ENCODE measurements around the gene RGS11. TPM values are rescaled to one million over a fixed set of nuclear protein-coding genes. Genes with fewer than 3 reads are reported as not detected.

RGS11 gene
- total RNA-seq, 4 donors from 2014 or later = 0.88 to 4.8 (median 2.6) TPM

- 100% methylated on average over 3 of the region's 50 CpGs; no CpG with 5 or more reads in 1 of the 2 donors for WGBS, 2 donors
- TF ChIP-seq POLR2A (IDR thresholded peaks at IDR 0.05) (no peak), CTCF (IDR thresholded peaks at IDR 0.05) (no peak)
- no peak overlapping the region for H3K4me3 ChIP-seq
- no peak overlapping the region for H3K27ac ChIP-seq
- peaks cover 14 to 89% (median 30%) of the 10 kb centered on the region in 3 donors for H3K36me3 ChIP-seq
- no peaks in the 10 kb centered on the region for H3K27me3 ChIP-seq
- intact Hi-C loops (cut with DNase I) = no loop called here
- no peaks in the 10 kb centered on the region for H3K9me3 ChIP-seq
- DNase-seq = no peak
- H3K4me1 ChIP-seq = no peaks in the 10 kb centered on the region
Observed at GRCh38 chr16:290681-291405, 15.1 kb upstream of the RGS11 start.

DNA sequence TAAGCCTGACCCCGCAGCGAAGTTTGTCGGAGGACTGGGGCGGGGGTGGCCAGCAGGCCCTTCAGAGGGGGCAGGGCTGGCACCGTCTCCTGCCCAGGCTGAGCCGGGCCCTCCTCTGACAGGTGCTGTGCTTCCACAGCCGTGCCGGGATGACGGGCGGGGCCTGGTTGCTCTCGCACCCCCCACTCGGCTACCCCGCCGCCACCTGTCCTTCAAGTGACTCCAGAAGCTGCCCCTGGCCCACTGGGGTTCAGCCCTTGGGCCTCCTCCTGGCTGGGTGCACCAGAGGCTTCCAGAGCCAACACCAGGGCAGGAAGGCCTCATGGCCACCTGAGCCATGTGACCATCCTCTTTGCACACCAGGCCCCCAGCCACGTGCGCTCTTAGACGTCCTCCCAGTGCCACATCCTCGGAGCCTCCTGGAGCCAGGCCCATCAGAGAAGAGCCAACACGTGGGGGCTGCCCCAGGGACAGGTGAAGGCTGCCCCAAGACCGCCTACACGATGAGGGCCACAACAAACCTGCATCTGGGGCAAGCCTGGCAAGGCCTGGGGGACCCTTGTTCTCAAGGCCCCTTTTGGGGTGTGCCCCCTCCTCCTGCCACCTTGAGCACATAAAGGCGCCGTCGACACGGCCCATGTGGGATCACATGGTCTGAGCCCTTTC lies 14.4 kb upstream of the RGS11 start:
- Histone ChIP-seq H3K27me3 (no peaks in the 10 kb centered on the region), H3K9me3 (no peaks in the 10 kb centered on the region), H3K27ac (no peak overlapping the region), H3K4me3 (no peak overlapping the region), H3K4me1 (no peaks in the 10 kb centered on the region), H3K36me3 (peaks cover 14 to 82% (median 30%) of the 10 kb centered on the region in 3 donors)
- TF ChIP-seq POLR2A (IDR thresholded peaks at IDR 0.05) = no peak
- TF ChIP-seq CTCF (IDR thresholded peaks at IDR 0.05) = no peak
- intact Hi-C loops (cut with DNase I) = no loop called here
- no peak for DNase-seq
- 100% methylated on average over 4 of the region's 25 CpGs; no CpG with 5 or more reads in 1 of the 2 donors for WGBS, 2 donors

- DNase-seq = no peak
- H3K27me3 ChIP-seq = no peaks in the 10 kb centered on the region
- intact Hi-C loops (cut with DNase I) = no loop called here
- H3K4me1 ChIP-seq = no peaks in the 10 kb centered on the region
- no peaks in the 10 kb centered on the region for H3K9me3 ChIP-seq
- TF ChIP-seq CTCF (IDR thresholded peaks at IDR 0.05) = no peak
- TF ChIP-seq POLR2A (IDR thresholded peaks at IDR 0.05) = no peak
- no peak overlapping the region for H3K27ac ChIP-seq
- peaks cover 14 to 81% (median 30%) of the 10 kb centered on the region in 3 donors for H3K36me3 ChIP-seq
- H3K4me3 ChIP-seq = no peak overlapping the region
- 73 to 100% methylated on average over 1 to 3 of the region's 22 CpGs for WGBS, 2 donors
Observed at GRCh38 chr16:289395-289997, 13.8 kb upstream of the RGS11 start.

GRCh38 chr16:287981-288920 lies 12.5 kb upstream of the RGS11 start:
- H3K27me3 ChIP-seq = peaks cover 0 to 6% (median 0%) of the 10 kb centered on the region in 4 donors
- H3K27ac ChIP-seq = no peak overlapping the region
- no peak overlapping the region for H3K4me3 ChIP-seq
- peaks cover 12 to 71% (median 30%) of the 10 kb centered on the region in 3 donors for H3K36me3 ChIP-seq
- intact Hi-C loops (cut with DNase I) = no loop called here
- no peak for DNase-seq
- 83 to 93% methylated on average over 1 to 19 of the region's 33 CpGs for WGBS, 2 donors
- H3K9me3 ChIP-seq = no peaks in the 10 kb centered on the region
- TF ChIP-seq POLR2A (IDR thresholded peaks at IDR 0.05) = no peak
- TF ChIP-seq CTCF (IDR thresholded peaks at IDR 0.05) = no peak
- H3K4me1 ChIP-seq = no peaks in the 10 kb centered on the region

All from esophagus squamous epithelium (tissue), 5 donors.